ENCODE data around the gene PSME1. TPM values are rescaled to one million over a fixed set of nuclear protein-coding genes. Genes with fewer than 3 reads are reported as not detected.

Gene PSME1
- total and polyA plus RNA-seq, 10 of the 15 experiments (the other 5 are each of a cell fraction or from before 2014, with no cell fraction given), result 250 to 1,378 (median 412) TPM

GRCh38 chr14:24160850-24161804, 25.1 kb downstream of the PSME1 start, which contains the start of gene IRF9 (continued):
- TF ChIP-seq CUX1 (IDR thresholded peaks at IDR 0.05; ENCODE audit: insufficient replicate concordance, low read depth, low read length), result no peak
- TF ChIP-seq ATF2 (IDR thresholded peaks at IDR 0.05; ENCODE audit: low read length), result peak; percentile 65; the same call in 1 of the 2 replicates
- peak; percentile 55; the same call in 1 of the 2 replicates for TF ChIP-seq PAX5 (IDR thresholded peaks at IDR 0.05; ENCODE audit: borderline replicate concordance, low read depth, low read length)
- no peak for TF ChIP-seq ZNF217 (IDR thresholded peaks at IDR 0.05)
- peak; percentile 91 for TF ChIP-seq SMAD1 (IDR thresholded peaks at IDR 0.05; ENCODE audit: low read depth, partially characterized antibody)
- peak; percentile 73 for TF ChIP-seq RELB (IDR thresholded peaks at IDR 0.05; ENCODE audit: low read depth)
- TF ChIP-seq SIX5 (IDR thresholded peaks at IDR 0.05; ENCODE audit: low read depth, low read length, severe bottlenecking), result peak; percentile 22
- no peak for TF ChIP-seq ZNF592 (IDR thresholded peaks at IDR 0.05)
- TF ChIP-seq POU2F2 (IDR thresholded peaks at IDR 0.05; ENCODE audit: borderline replicate concordance, low read depth, low read length), result peak; percentile 86
- peak; percentile 74 for TF ChIP-seq RB1 (IDR thresholded peaks at IDR 0.05; ENCODE audit: borderline replicate concordance)
- peak; percentile 59 for TF ChIP-seq PKNOX1 (IDR thresholded peaks at IDR 0.05)
- TF ChIP-seq MAX (IDR thresholded peaks at IDR 0.05; ENCODE audit: low read depth, low read length), result peak; percentile 65
- TF ChIP-seq MTA3 (IDR thresholded peaks at IDR 0.05; ENCODE audit: borderline replicate concordance, low read length), result peak; percentile 88; the same call in 1 of the 2 replicates
